Measurements from ENCODE around the gene RGS17.
"Not testable (repeated sequence)": the region's sequence is repeated elsewhere in the genome, so short reads cannot be mapped to it uniquely, and the experiment has no call there.

The RGS17 gene

DNA sequence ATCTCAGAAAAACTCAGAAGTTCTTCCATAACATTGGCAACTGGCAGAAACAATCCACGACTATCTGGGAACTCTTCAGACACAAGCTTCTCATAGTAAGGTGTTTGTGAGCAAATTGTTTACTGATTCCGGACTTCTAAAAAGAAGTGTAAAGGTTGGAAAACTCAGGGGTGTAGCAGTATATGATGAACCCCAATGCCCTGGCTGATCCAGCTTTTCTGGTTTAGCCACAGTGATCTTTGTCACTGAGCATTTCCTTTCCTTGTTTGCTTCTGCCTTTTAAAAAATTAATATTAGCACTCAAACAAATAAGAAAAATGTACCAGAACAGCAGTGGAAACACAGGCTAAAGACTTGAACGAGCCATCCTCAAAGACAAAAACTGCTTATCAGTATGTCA is 4.9 kb downstream of the RGS17 start:
- H3K4me3 ChIP-seq (ENCODE audit: low read length), result no peak overlapping the region
- DNase-seq (ENCODE audit: low read depth), result peak; percentile 39
- TF ChIP-seq, protein P1, sequence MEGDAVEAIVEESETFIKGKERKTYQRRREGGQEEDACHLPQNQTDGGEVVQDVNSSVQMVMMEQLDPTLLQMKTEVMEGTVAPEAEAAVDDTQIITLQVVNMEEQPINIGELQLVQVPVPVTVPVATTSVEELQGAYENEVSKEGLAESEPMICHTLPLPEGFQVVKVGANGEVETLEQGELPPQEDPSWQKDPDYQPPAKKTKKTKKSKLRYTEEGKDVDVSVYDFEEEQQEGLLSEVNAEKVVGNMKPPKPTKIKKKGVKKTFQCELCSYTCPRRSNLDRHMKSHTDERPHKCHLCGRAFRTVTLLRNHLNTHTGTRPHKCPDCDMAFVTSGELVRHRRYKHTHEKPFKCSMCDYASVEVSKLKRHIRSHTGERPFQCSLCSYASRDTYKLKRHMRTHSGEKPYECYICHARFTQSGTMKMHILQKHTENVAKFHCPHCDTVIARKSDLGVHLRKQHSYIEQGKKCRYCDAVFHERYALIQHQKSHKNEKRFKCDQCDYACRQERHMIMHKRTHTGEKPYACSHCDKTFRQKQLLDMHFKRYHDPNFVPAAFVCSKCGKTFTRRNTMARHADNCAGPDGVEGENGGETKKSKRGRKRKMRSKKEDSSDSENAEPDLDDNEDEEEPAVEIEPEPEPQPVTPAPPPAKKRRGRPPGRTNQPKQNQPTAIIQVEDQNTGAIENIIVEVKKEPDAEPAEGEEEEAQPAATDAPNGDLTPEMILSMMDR (IDR thresholded peaks at IDR 0.05; ENCODE audit: insufficient read depth, low read depth, low read length, missing control alignments), result no peak

- peak; percentile 24 for DNase-seq (ENCODE audit: low read depth)
- H3K4me3 ChIP-seq (ENCODE audit: low read length), result no peak overlapping the region
- TF ChIP-seq, protein P1 (IDR thresholded peaks at IDR 0.05; ENCODE audit: insufficient read depth, low read depth, low read length, missing control alignments), result no peak
Observed at GRCh38 chr6:153125032-153125431, 6.0 kb downstream of the RGS17 start.

GRCh38 chr6:153123801-153124200 is 7.3 kb downstream of the RGS17 start:
- no peak overlapping the region for H3K4me3 ChIP-seq (ENCODE audit: low read length)
- no peak for DNase-seq (ENCODE audit: low read depth)
- TF ChIP-seq, protein P1 (IDR thresholded peaks at IDR 0.05; ENCODE audit: insufficient read depth, low read depth, low read length, missing control alignments), result no peak

DNA sequence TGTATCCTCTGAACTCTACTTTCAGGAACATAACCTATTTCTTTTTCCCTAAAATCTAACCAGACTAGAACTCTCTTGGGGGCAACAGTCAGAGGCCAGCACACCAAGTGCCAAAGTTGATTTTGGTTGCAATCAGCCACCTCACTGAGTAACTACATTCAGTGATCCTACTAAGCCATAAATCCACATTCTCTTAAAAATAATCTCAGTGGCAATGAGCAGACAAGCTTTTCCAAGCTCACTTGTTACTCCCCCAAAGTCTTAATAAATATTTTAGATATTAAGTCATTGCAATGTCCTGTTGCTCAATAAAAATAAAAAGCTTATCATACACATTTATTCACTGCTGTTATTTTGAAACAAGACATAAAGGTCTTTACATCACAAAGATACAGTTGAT is 9.8 kb downstream of the RGS17 start:
- TF ChIP-seq, protein P1 (IDR thresholded peaks at IDR 0.05; ENCODE audit: insufficient read depth, low read depth, low read length, missing control alignments), result no peak
- DNase-seq (ENCODE audit: low read depth), result no peak
- H3K4me3 ChIP-seq (ENCODE audit: low read length), result no peak overlapping the region

DNA sequence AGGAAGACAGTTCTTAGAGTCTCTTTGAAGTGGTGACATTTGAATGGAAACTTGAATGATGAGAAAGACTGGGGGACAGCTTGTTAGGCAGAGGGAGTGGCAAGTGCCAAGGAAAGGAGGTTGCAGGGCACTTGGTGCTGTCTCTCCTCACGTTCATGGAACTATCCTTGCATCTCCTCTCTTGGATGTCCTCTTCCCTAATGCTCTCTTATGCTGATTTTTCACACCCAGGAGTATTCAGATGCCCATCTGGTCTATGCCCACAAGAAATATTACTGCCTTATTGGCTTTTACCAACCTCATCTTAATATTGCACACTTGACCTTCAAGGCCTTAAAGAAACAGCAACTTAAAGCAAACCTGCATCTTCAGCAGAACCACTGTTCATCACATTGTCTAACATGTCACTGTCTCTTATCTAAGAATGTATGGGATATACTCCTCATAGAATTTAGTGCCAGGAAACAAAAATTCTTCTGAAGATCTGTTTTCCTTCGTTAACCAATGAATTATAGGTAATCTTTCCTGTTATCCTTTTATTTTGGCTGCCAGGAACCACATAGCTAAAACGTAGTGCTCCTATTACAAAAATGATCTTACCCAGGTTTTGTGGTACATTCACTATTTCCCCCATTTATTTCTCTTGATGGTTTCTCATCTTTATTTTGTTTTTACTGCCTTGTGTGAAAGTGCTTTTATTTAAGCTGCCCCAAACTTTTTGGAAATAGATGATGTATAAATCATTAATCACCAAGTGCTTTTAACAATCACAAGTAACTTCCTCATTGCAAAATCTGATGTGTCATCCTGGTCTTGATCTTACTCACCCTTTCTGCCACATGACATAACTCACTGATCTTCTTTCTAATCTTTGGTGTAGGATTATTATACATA is 12.8 kb downstream of the RGS17 start:
- TF ChIP-seq, protein P1 (IDR thresholded peaks at IDR 0.05; ENCODE audit: insufficient read depth, low read depth, low read length, missing control alignments), result no peak
- DNase-seq (ENCODE audit: low read depth), result peak; percentile 93
- no peak overlapping the region for H3K4me3 ChIP-seq (ENCODE audit: low read length)

- DNase-seq (ENCODE audit: low read depth); H3K4me3 ChIP-seq (ENCODE audit: low read length): not testable (repeated sequence)
Observed at GRCh38 chr6:153111082-153111481, 20.0 kb downstream of the RGS17 start.

DNA sequence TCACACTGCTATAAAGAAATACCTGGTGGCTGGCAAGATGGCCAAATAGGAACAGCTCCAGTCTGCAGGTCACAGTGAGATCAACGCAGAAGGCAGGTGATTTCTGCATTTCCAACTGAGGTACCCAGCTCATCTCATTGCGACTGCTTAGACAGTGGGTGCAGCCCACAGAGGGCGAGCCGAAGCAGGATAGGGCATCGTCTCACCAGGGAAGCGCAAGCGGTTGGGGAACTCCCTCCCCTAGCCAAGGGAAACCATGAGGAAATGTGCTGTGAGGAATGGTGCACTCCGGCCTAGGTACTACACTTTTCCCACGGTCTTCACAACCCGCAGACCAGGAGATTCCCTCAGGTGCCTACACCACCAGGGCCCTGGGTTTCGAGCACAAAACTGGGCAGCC is 20.5 kb downstream of the RGS17 start:
- not testable (repeated sequence) for DNase-seq (ENCODE audit: low read depth); H3K4me3 ChIP-seq (ENCODE audit: low read length)

DNA sequence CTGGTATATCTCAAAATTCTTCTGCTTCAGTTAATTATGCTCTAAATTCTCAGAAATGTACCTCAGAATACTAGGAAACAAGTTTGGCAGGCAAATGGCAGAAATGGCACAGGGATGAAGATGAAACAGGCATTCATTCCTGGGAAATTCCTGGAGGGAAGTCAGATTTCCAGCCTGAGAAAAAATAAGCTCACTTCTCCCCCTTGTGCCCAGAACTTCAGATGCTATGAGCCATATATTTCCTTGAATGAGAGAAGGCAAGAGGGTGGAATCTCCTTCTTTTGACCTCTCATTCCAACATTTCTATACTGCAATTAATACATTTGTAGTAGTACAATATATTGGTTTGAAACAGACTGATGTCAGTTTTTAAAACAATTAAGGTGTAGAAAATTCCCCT is 22.8 kb downstream of the RGS17 start:
- TF ChIP-seq, protein P1 (IDR thresholded peaks at IDR 0.05; ENCODE audit: insufficient read depth, low read depth, low read length, missing control alignments), result peak; percentile 61
- peak; percentile 57 for DNase-seq (ENCODE audit: low read depth)
- no peak overlapping the region for H3K4me3 ChIP-seq (ENCODE audit: low read length)

Data from epithelial cell of esophagus (primary cell).